ENCODE measurements around the gene CCNL2.

The CCNL2 gene

GRCh38 chr1:1440262-1441001 lies 41.3 kb upstream of the CCNL2 start:
- no peak overlapping the region for H3K4me2 ChIP-seq

GRCh38 chr1:1439546-1440261 lies 40.6 kb upstream of the CCNL2 start:
- H3K4me3 ChIP-seq (IDR thresholded peaks at IDR 0.05; ENCODE audit: insufficient read depth, low read depth, low read length): no peak overlapping the region
- no peaks in the 10 kb centered on the region for H3K36me3 ChIP-seq (ENCODE audit: insufficient read depth)
- H3K27me3 ChIP-seq (ENCODE audit: insufficient read depth, low read depth): peaks cover 59% of the 10 kb centered on the region
- TF ChIP-seq, protein P1, sequence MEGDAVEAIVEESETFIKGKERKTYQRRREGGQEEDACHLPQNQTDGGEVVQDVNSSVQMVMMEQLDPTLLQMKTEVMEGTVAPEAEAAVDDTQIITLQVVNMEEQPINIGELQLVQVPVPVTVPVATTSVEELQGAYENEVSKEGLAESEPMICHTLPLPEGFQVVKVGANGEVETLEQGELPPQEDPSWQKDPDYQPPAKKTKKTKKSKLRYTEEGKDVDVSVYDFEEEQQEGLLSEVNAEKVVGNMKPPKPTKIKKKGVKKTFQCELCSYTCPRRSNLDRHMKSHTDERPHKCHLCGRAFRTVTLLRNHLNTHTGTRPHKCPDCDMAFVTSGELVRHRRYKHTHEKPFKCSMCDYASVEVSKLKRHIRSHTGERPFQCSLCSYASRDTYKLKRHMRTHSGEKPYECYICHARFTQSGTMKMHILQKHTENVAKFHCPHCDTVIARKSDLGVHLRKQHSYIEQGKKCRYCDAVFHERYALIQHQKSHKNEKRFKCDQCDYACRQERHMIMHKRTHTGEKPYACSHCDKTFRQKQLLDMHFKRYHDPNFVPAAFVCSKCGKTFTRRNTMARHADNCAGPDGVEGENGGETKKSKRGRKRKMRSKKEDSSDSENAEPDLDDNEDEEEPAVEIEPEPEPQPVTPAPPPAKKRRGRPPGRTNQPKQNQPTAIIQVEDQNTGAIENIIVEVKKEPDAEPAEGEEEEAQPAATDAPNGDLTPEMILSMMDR (conservative IDR thresholded peaks at IDR 0.05; ENCODE audit: low read depth, low read length): no peak
- H4K20me1 ChIP-seq (ENCODE audit: insufficient read depth): no peaks in the 10 kb centered on the region
- H3K4me2 ChIP-seq: no peak overlapping the region
- no peak overlapping the region for H2AFZ ChIP-seq (ENCODE audit: low read depth)
- no peak overlapping the region for H3K27ac ChIP-seq
- no peaks in the 10 kb centered on the region for H3K79me2 ChIP-seq (ENCODE audit: insufficient read depth, low read depth)
- no peak overlapping the region for H3K9ac ChIP-seq
- no peaks in the 10 kb centered on the region for H3K4me1 ChIP-seq (ENCODE audit: low read depth, poor library complexity, severe bottlenecking)

More at GRCh38 chr1:1440262-1441001, 41.3 kb upstream of the CCNL2 start:
- no peaks in the 10 kb centered on the region for H3K36me3 ChIP-seq (ENCODE audit: insufficient read depth)
- H4K20me1 ChIP-seq (ENCODE audit: insufficient read depth): no peaks in the 10 kb centered on the region
- no peak overlapping the region for H3K27ac ChIP-seq
- H3K9ac ChIP-seq: no peak overlapping the region
- peak overlapping the region; percentile 58 for H2AFZ ChIP-seq (ENCODE audit: low read depth)
- TF ChIP-seq, protein P1 (conservative IDR thresholded peaks at IDR 0.05; ENCODE audit: low read depth, low read length): no peak
- no peaks in the 10 kb centered on the region for H3K4me1 ChIP-seq (ENCODE audit: low read depth, poor library complexity, severe bottlenecking)
- peaks cover 53% of the 10 kb centered on the region; the same call in 1 of the 2 replicates for H3K27me3 ChIP-seq (ENCODE audit: insufficient read depth, low read depth)
- no peaks in the 10 kb centered on the region for H3K79me2 ChIP-seq (ENCODE audit: insufficient read depth, low read depth)
- no peak overlapping the region for H3K4me3 ChIP-seq (IDR thresholded peaks at IDR 0.05; ENCODE audit: insufficient read depth, low read depth, low read length)

DNA sequence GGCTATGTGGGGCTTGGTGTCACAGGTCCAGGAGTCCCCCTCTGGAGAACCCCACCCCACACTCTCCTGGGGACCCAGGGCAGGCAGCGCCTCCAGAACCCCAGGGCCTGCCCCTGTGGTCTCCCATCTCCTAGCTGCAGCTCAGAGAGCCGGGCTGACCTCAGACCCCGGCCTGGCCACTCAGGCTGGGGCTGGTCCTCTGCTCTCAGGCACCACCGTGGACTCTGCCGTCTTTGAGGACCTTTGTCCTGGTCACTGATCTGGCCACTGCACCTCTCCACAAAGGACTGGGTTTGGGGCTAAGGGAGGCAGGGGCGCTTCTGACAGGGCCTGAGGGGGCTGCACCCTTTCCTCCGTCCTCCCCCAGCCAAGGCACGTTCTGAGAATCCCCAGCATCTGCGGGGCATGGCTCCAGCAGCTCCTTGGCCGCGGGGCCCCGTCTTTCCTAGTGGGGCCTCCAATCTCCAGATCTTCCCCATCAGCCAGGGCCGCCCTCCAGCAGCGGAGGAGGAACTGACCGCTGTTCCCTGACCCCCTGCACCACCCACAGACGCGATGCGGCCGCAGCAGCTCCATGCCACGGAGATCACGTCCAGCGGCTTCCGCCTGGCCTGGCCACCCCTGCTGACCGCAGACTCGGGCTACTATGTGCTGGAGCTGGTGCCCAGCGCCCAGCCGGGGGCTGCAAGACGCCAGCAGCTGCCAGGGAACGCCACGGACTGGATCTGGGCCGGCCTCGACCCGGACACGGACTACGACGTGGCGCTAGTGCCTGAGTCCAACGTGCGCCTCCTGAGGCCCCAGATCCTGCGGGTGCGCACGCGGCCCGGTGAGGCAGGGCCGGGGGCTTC lies 39.6 kb upstream of the CCNL2 start:
- Histone ChIP-seq H2AFZ (ENCODE audit: low read depth) (no peak overlapping the region), H3K9ac (no peak overlapping the region), H3K27ac (no peak overlapping the region), H3K4me2 (no peak overlapping the region), H3K36me3 (ENCODE audit: insufficient read depth) (no peaks in the 10 kb centered on the region), H3K4me3 (IDR thresholded peaks at IDR 0.05; ENCODE audit: insufficient read depth, low read depth, low read length) (no peak overlapping the region), H3K27me3 (ENCODE audit: insufficient read depth, low read depth) (peaks cover 60% of the 10 kb centered on the region), H4K20me1 (ENCODE audit: insufficient read depth) (no peaks in the 10 kb centered on the region), H3K4me1 (ENCODE audit: low read depth, poor library complexity, severe bottlenecking) (no peaks in the 10 kb centered on the region), H3K79me2 (ENCODE audit: insufficient read depth, low read depth) (no peaks in the 10 kb centered on the region)
- TF ChIP-seq, protein P1 (conservative IDR thresholded peaks at IDR 0.05; ENCODE audit: low read depth, low read length): no peak

DNA sequence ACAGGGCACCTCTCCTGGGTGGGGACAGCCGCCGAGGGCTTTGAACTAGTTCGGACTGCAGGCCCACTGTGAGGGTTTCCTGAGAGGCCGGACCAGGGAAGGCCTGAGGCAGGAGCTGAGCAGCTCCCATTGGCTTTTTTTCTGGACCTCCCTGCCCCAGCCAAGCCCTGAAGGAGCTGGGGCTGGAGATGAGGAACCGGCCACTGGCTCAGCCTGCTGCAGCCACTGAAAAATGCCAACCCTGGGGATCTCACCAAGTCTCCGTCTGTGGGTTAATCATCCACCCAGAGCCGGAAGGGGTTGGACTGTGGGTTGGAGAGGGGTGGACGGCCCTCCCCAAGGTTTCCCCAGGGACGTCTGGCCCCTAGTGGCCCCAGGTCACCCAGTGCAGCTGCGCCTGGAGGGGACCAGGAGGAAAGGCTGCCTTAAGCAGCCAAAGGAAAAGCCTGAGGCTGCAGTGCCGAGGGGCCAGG lies 38.8 kb upstream of the CCNL2 start:
- no peaks in the 10 kb centered on the region for H3K36me3 ChIP-seq (ENCODE audit: insufficient read depth)
- H3K4me2 ChIP-seq: no peak overlapping the region
- TF ChIP-seq, protein P1 (conservative IDR thresholded peaks at IDR 0.05; ENCODE audit: low read depth, low read length): no peak
- no peak overlapping the region for H3K4me3 ChIP-seq (IDR thresholded peaks at IDR 0.05; ENCODE audit: insufficient read depth, low read depth, low read length)
- no peak overlapping the region for H3K27ac ChIP-seq
- H2AFZ ChIP-seq (ENCODE audit: low read depth): no peak overlapping the region
- H3K4me1 ChIP-seq (ENCODE audit: low read depth, poor library complexity, severe bottlenecking): no peaks in the 10 kb centered on the region
- no peak overlapping the region for H3K9ac ChIP-seq
- H3K79me2 ChIP-seq (ENCODE audit: insufficient read depth, low read depth): no peaks in the 10 kb centered on the region
- H4K20me1 ChIP-seq (ENCODE audit: insufficient read depth): no peaks in the 10 kb centered on the region
- H3K27me3 ChIP-seq (ENCODE audit: insufficient read depth, low read depth): peaks cover 60% of the 10 kb centered on the region

Data from KMS-11 (cell line).